B cell (primary cell): Measurements from ENCODE around the gene PCDH10.

Experiments
- CTCF ChIP-seq: fragments of 200-600 bp; IDR thresholded peaks from one replicate; pipeline ENCODE4 v1.8.0; 2022; ENCODE audit warnings: antibody characterized with exemption, mild to moderate bottlenecking
- EZH2 ChIP-seq: IDR thresholded peaks from 2 replicates; pipeline ENCODE4 v1.6.1; 2012; ENCODE audit warnings: borderline replicate concordance, low read depth, mild to moderate bottlenecking, moderate library complexity, low read length; ENCODE audit not compliant: insufficient read depth, poor library complexity, severe bottlenecking

- TF ChIP-seq CTCF (no peak), EZH2 (no peak)
These were observed 5.2 kb upstream of the PCDH10 start for GRCh38 chr4:133143775-133144430.
